HG02678 (cell line): ENCODE data around the gene CD200.

Source experiments
- ATAC-seq: cut with Tn5 transposase; IDR thresholded peaks from one replicate; pipeline ENCODE4 v1.9.1; 2021; ENCODE audit warnings: mild to moderate bottlenecking, moderate library complexity; ENCODE audit not compliant: unreplicated experiment

Gene CD200

DNA sequence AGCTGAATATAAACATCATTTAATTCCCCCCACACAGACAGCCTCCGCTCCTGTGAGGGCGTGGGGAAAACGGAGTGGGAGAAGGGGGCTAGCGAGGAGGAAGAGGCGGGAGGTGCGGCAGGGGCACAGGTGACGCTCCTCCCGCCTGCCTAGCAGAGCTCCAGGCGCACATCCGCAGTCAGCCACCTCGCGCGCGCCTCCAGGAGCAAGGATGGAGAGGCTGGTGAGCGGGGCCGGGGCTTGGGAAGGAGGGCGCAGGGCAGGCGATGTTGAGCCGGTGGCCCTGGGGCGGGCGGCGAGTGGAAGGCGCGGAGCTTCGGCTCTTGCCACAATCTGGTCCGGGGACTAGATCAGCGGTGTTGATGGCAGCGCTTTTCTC is at the start of gene CD200:
Gene CD200 (plus strand): TSS at position 155 of the 379 bp plus-strand sequence. CDS start 57 bp downstream, at position 212.
- peak; percentile 71 for ATAC-seq

DNA sequence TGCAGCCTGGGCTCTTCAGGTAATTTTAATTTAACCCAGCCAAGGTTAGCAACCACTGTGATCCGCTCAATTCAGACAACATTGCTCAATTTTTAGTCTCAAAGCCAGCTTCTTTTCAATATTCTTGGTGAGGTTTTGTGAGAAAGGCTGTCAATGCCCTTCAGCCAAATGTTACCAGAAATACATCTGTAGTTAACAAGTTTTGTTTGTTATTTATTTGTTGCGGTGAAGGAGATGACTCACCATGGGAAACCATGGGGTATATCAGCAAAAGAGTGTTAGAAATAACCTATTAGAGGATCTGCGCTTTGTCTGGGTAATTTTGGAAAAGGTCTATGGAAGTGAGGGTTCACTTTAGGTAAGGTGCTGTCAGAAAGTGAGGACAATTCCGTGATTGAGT is 43.9 kb upstream of the CD200 start:
- no peak for ATAC-seq

DNA sequence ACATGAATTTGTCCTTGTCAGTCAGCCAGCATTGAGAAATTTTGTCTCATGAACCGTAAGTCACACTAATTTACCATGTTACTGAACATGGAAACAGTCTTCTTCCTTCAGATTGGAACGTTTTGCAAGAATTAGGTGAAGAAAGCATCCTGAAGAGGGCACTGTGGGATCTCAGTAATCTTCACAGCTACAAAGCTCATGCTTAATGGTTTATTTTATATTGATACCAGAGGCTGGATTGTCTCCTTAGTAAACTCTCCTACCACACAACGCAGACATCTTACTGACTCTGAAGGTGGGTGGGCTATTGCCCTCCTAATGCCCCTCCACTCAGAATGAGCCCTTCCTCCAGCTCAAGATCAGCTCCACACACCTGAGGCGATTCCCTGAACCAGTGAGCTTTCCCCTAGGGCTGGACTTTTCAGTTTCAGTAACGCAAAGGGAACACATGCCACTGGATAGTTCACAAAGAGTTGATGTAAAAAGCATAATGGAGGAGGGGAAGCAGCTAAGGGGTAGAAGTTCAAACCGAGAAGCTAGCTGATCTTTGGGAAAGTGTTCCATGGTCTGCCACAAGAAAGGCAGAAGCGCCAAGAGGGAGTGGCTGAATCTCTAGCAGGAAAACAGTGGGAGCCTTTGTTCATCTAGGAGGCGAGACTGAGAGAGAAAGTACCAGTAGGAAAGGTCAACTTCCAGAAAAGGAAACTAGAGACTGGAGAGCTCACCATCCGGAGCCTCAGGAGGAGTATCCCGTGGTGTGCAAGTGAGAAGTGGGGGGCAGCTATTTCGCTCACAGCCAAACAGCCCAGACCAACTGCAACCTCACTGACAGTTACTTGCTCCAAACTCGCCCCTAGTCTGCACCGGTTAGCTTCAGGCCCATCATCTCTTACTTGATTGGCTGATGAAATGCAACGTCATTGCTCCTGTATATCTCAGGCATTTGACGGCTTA is 39.3 kb upstream of the CD200 start, which contains the start of gene SLC9C1:
Gene SLC9C1 (minus strand): TSS at position 849 of the 954 bp plus-strand sequence. CDS start 7,425 bp downstream, outside the sequence.
- ATAC-seq = peak; percentile 56

DNA sequence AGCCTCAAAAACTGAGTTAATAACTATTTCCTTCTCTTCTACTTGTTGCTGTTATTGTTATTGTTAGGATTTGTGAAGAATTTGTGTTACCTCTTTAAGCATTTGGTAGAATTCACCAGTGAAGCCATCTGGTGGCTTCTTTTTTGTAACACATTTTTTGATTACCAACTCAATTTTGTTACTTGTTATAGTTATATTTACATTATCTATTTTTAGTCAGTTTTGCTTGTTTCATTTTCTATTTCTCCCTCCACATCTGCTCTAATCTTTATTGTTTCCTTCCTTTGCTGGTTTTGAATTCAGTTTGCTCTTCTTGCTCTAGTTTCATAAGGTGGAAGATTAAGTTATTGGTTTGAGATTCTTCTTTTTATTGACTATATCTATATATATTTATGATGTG is 35.2 kb upstream of the CD200 start:
- ATAC-seq = peak; percentile 58

DNA sequence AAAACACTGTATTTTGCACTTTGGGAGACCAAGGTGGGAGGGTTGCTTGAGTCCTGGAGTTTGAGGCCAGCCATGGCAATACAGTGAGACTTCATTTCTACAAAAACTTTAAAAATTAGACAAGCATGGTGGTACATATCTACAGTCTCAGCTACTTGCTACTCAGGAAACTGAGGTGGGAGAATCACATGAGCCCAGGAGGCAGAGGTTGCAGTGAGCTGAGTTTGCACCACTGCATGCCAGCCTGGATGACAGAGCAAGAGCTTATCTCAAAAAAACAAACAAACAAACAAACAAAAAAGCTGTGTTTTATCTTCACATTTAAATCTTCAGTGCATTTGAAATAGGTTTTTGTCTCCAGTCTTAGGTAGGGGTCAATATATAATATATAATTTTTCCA is 34.2 kb upstream of the CD200 start:
- no peak for ATAC-seq

DNA sequence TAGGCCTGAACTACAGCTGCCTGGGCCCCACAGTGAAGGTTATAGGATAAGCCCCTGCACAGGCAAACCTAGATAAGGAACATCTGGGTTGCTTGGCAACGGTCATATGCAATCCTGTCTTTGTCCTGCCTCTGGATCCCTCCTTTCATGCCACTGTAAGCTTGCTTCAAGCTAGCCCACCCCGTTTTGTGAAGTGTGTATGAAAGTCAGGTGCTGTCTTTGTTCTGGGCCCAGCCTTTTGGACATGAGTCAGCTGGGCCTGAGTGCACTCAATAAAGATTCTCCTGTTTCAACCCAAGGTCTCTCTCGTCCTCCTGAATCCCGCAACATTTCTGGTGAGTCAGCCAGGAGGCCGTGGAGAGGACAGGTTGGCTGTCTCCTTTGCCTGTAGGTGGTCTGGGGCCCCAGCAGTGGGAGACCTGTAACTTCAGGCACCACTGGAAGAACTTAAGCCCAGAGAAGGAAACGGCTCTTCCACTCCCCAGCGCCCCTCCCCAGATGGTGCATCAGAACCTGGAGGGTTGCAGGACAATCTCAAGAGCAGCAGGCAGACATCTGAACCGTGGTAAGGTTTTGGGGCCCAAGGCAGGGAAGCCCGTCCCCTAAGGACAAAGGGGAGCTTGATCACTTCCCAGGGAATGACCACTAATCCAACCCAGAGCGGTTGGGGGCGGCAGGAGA is 30.7 kb upstream of the CD200 start:
- ATAC-seq = no peak

DNA sequence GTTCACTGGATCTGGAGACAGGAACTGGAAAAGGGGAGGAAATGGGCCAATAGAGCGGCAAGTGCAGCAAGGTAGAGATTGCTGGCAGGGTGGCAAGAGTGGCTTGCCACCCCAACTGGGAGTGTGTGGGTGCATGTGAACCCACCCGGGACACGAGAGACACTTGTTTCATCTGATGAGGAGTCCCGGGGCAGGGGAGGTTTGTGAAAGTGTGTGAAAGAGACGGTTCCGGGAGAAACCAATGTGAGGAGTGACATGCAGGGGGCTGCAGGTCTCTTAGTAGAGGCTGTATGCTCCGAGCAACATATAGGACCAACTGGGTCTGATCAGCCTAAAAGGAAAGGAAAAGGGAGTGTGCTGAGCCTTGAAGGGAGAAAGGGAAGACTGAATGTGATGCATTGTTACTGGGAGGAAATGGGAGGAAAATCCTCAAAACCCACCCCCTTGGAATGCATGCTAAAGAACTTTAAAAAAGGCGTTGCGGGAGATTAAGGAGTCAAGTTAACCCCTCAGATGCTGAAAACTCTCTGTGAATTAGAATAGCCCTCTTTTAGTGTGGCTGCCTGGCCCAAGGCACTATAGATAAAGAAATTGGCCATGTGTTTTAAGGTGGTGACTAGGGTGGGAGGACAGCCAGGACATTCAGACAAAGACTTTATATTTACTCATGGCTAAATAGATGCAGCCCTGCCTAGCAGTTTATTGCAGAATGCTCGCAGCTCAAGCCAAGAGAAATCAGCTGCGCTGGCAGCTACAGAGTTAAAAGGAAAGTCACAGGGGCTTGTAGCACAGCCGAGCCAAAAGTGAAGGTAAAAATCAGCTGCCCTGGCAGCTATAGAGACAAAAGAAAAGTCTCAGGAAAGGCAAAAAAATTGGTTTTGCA is 29.8 kb upstream of the CD200 start:
- ATAC-seq = peak; percentile 66

- ATAC-seq = peak; percentile 63
Measured at GRCh38 chr3:112303764-112304325, 29.1 kb upstream of the CD200 start.

GRCh38 chr3:112304611-112305010 is 28.3 kb upstream of the CD200 start:
- ATAC-seq = no peak

DNA sequence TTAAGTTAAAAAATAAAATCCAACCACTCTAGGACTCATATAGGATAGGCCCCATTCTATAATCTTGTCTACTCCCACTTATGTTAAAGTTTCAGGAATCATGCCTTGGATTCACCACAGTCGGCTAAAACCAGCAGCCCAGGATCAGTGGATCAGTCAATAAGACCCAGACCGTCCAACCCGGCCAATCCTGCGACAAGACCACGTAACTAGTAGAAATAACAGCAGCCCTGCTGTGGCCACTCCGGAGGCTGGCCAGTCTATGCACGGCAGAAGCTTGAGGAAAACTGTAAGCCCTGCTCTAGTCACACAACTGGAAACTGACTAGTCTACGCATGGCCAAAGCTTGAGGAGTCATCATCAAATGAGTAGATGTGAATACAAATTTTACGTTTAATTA is 26.1 kb upstream of the CD200 start:
- ATAC-seq = no peak

DNA sequence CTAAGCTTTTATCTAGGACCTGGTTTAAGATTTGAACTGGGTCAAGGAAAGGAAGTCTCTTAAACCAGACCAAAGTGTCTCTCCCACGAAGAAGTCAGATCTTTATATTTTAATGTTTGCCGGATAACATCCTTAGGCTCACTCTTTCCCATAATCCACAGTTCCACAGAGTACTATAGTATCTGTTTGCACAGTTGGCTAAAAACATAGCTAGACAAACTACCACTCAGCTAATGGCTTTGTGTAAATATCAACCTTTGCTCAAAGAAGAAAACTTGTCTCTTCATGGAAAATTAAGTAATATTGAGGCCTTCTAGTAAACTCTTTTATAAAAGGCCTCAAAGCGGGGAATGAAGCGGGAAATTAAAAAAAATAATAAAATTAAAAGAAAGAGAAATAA is 25.4 kb upstream of the CD200 start:
- ATAC-seq = no peak

DNA sequence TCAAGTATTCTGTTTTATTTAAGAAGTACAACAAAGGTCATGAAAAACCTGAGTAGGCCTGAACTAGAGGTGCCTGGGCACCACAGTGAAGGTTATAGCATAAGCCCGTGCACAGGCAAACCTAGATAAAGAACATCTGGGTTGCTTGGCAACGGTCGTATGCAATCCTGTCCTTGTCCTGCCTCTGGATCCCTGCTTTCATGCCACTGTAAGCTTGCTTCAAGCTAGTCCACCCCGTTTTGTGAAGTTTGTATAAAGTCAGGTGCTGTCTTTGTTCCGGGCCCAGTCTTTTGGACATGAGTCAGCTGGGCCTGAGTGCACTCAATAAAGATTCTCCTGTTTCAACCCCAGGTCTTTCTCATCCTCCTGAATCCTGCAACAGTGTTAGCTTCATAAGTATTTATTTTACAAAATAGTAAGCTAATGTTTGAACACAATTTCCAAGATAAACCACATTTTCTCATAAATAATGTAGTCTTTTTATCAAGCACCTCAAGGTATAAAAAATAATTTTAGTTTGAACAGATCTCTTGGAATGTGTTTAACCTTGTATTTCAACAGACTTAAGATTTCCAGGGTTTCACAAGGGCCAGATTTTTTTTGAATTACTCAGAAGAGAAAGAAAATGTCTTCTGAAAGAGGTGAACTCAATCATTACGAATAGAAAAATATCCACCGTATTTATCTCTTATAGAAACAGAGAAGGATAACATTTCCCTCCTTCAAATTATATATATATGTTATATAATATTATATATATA is 24.6 kb upstream of the CD200 start:
- ATAC-seq = no peak

GRCh38 chr3:112314649-112315048 is 18.3 kb upstream of the CD200 start:
- ATAC-seq = no peak

DNA sequence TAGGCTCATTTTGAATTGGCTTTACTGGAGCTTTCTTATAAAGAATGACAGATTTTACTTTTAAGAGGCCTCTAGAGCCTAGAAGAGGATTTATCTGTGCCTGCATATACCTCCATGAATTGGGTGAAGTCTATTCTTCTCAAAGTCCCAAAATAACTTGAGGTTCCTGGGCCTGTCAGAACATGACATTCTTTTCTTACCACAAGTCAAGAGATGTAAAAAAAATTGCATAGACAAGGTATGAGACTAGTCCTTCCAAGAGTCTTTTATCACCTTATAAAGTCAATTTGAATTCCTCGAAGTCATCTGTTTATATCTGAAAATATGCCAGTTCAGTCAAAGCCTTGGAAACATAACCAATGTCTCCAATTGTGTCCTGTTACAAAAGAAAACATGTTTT is 17.2 kb upstream of the CD200 start:
- ATAC-seq = no peak

- ATAC-seq = no peak
Measured at GRCh38 chr3:112319516-112320276, 13.3 kb upstream of the CD200 start.

DNA sequence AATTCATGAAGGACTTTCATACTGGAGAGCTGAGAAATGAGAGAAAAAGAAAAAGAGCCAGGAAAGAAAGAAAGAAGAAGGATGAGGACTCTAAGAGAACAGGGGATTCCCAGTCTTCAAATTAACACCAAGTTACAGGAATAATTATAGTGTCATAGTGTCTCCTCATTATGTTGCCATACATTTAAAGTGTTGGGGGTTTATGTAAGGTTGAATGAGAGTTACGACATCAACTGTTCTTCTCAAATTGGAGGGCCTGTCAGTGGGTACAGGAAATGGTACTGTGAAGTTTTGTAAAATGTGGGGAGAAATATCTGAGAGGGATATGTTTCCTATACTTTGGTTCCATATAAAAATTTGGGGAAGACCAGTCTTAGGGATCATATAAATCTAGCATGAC is 12.3 kb upstream of the CD200 start:
- ATAC-seq = no peak

GRCh38 chr3:112321867-112322652 is 10.9 kb upstream of the CD200 start:
- no peak for ATAC-seq

- peak; percentile 98 for ATAC-seq
Measured at GRCh38 chr3:112327371-112327951, 5.5 kb upstream of the CD200 start.
